ENCODE measurements around the gene CC2D2B.
"Not testable (repeated sequence)": the region's sequence is repeated elsewhere in the genome, so short reads cannot be mapped to it uniquely, and the experiment has no call there.

The CC2D2B gene

GRCh38 chr10:96034625-96035024, 126.8 kb downstream of the CC2D2B start:
- DNase-seq = no peak

- DNase-seq = no peak
Measured at GRCh38 chr10:96038476-96039387, 131.0 kb downstream of the CC2D2B start.

- DNase-seq = no peak
Measured at GRCh38 chr10:96041146-96041545, 133.4 kb downstream of the CC2D2B start.

- peak; percentile 81 for DNase-seq
Measured at GRCh38 chr10:96043033-96043892, 135.5 kb downstream of the CC2D2B start, which contains the start of gene CCNJ. Gene CCNJ (plus strand): TSS chr10:96043583. CDS start chr10:96044394, 811 bp downstream.

- peak; percentile 47 for DNase-seq
Measured at GRCh38 chr10:96043893-96044715, 136.3 kb downstream of the CC2D2B start.

- no peak for DNase-seq
Measured at GRCh38 chr10:96044736-96045135, 137.0 kb downstream of the CC2D2B start.

- DNase-seq = no peak
Measured at GRCh38 chr10:96046546-96046945, 138.8 kb downstream of the CC2D2B start.

GRCh38 chr10:96047004-96047649, 139.4 kb downstream of the CC2D2B start:
- DNase-seq = no peak

GRCh38 chr10:96047925-96048324, 140.2 kb downstream of the CC2D2B start:
- DNase-seq = not testable (repeated sequence)

GRCh38 chr10:96049340-96049739, 141.6 kb downstream of the CC2D2B start:
- DNase-seq = no peak

GRCh38 chr10:96053985-96054384, 146.2 kb downstream of the CC2D2B start:
- no peak for DNase-seq

GRCh38 chr10:96056787-96057186, 149.0 kb downstream of the CC2D2B start:
- DNase-seq = no peak

GRCh38 chr10:96061232-96061631, 153.5 kb downstream of the CC2D2B start:
- DNase-seq = no peak

GRCh38 chr10:96072674-96073073, 164.9 kb downstream of the CC2D2B start:
- no peak for DNase-seq

GRCh38 chr10:96073722-96074121, 165.9 kb downstream of the CC2D2B start:
- no peak for DNase-seq

GRCh38 chr10:96074776-96075175, 167.0 kb downstream of the CC2D2B start:
- no peak for DNase-seq

GRCh38 chr10:96075977-96076376, 168.2 kb downstream of the CC2D2B start:
- DNase-seq = no peak

GRCh38 chr10:96077156-96077555, 169.4 kb downstream of the CC2D2B start:
- DNase-seq = no peak

GRCh38 chr10:96082153-96082552, 174.4 kb downstream of the CC2D2B start:
- DNase-seq = no peak
